ENCODE measurements around the gene ABHD12. TPM values are rescaled to one million over a fixed set of nuclear protein-coding genes. Genes with fewer than 3 reads are reported as not detected.

ABHD12 gene
- total and polyA plus RNA-seq, 2 donors (not counting 3 experiments of a cell fraction or from before 2014, with no cell fraction given): 19.2 to 36.0 TPM

DNA sequence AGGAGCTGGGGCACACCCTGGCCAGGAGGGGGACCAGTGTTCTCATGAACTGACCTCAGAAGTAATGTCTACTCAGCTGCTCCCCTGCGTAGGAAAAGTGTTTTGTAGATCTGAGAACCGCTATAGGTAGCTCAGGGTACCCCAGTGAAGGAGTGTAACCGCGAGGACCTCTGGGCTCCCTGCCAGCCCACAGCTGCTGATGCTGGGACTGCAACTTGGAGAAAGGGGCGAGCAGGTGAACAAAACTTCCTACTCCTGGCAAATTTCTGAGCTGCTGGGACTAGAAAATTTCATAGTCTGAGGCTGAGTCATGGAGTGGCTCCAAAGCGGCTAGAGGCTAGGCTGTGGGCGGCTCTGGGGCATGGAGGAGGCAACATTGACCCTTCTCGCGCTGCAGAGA lies 90.8 kb downstream of the ABHD12 start:
- dilution Hi-C loops (cut with MboI; ENCODE audit: extremely low pct_ligation_motif_present, low sequenced_read_pairs) (no loop called here), intact Hi-C loops (cut with micrococcal nuclease) (no loop called here)
- Histone ChIP-seq H3K4me1 (ENCODE audit: control insufficient read depth, extremely low read depth, insufficient read depth, low read length) (no peaks in the 10 kb centered on the region), H3K9me1 (replicated peaks; ENCODE audit: control insufficient read depth, extremely low read depth, insufficient read depth, low read length) (no peaks in the 10 kb centered on the region), H3K9ac (replicated peaks; ENCODE audit: extremely low read depth, insufficient read depth, low read length) (no peak overlapping the region), H3K4me3 (replicated peaks in 1 of 3; ENCODE audit: insufficient read depth in 1 of 3, low read depth in 1 of 3, low read length in 3 of 3) (no peak overlapping the region), H3K36me3 (ENCODE audit: control insufficient read depth in 2 of 2, extremely low read depth in 1 of 2, insufficient read depth in 2 of 2, low read length in 2 of 2) (peaks cover 3 to 5% of the 10 kb centered on the region in 2 experiments), H3K79me2 (ENCODE audit: control insufficient read depth, insufficient read depth, low read length) (no peaks in the 10 kb centered on the region), H4K20me1 (replicated peaks; ENCODE audit: control insufficient read depth, extremely low read depth, insufficient read depth, low read length) (no peaks in the 10 kb centered on the region), H3K27ac (ENCODE audit: insufficient read depth, low read depth, low read length) (no peak overlapping the region), H3K27me3 (ENCODE audit: control insufficient read depth in 2 of 2, insufficient read depth in 2 of 2, low read length in 2 of 2) (no peaks in the 10 kb centered on the region), H3K4me2 (ENCODE audit: insufficient read depth, low read length) (no peak overlapping the region), H2AFZ (ENCODE audit: low read depth, low read length) (no peak overlapping the region), H3K9me3 (replicated peaks; ENCODE audit: control insufficient read depth, insufficient read depth, low read length) (no peaks in the 10 kb centered on the region)
- POLR2A ChIA-PET: no interaction called here
- DNase-seq (ENCODE audit: low read depth, low spot score) (no peak), FAIRE-seq (no peak)
- CTCF ChIA-PET: interaction anchor here (0.8 to 5.1 kb wide), 6 partner anchors 8 to 99 kb away, joined by 3 to 49 read pairs (median 6); no protein-coding TSS in a partner anchor
- BruUV-seq (replicated peaks): no TSS peak
- no peak for TF ChIP-seq GATA2 (IDR thresholded peaks at IDR 0.05; ENCODE audit: insufficient read depth, insufficient read length, low read depth, low read length)
- no peak for TF ChIP-seq EZH2 (IDR thresholded peaks at IDR 0.05; ENCODE audit: borderline replicate concordance, low read depth, low read length, severe bottlenecking)
- TF ChIP-seq FOS (IDR thresholded peaks at IDR 0.05; ENCODE audit: borderline replicate concordance, insufficient read depth, low read length): no peak
- TF ChIP-seq CTCF (IDR thresholded peaks at IDR 0.05; ENCODE audit: extremely low read depth in 1 of 2, insufficient read depth in 1 of 2, low read depth in 1 of 2, low read length in 2 of 2): no peak
- TF ChIP-seq POLR2AphosphoS5 (IDR thresholded peaks at IDR 0.05; ENCODE audit: insufficient read depth, low read depth, low read length): no peak
